ENCODE results near the gene SLC25A34.

SLC25A34 gene

DNA sequence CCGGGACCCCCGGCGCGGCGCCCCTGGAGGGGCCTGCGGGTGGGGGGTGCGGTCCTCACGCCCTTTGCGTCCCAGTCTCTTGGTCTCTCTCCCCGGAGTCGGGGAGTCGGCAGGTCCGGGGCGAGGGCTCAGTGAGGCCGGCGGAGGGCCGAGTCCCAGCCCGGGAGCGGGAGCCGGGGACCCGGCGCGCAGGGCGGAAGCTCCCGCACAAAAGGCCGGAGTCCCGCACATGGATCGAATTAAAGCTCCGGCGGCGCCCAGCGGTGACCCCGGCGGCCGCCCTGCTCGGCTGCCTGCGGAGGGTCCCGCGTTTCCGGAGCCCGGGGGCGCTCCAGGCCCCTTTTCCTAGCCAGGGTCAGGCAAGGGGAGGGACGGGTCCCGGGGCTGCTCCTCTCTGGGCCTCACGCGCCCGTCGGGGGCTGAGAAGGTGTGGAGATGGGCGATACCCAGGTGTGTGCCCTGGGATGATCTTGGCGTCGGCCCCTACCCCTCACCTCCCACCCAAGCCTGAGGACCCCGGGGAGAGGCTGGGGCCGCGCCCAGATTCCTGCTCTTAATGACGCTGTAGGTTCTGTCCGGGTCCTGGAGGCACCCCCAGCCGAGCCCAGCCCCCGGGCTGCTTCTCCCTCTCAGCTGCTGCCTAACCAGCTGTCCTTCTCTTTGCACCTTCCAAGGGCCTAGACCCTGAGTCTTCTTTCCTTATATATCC is 23.0 kb downstream of the SLC25A34 start:
- H3K36me3 Mint-ChIP-seq (ENCODE audit: low read depth): no peaks in the 10 kb centered on the region
- H3K27me3 Mint-ChIP-seq (ENCODE audit: low read depth): peaks cover 67% of the 10 kb centered on the region
- H3K27ac Mint-ChIP-seq: no peak overlapping the region

DNA sequence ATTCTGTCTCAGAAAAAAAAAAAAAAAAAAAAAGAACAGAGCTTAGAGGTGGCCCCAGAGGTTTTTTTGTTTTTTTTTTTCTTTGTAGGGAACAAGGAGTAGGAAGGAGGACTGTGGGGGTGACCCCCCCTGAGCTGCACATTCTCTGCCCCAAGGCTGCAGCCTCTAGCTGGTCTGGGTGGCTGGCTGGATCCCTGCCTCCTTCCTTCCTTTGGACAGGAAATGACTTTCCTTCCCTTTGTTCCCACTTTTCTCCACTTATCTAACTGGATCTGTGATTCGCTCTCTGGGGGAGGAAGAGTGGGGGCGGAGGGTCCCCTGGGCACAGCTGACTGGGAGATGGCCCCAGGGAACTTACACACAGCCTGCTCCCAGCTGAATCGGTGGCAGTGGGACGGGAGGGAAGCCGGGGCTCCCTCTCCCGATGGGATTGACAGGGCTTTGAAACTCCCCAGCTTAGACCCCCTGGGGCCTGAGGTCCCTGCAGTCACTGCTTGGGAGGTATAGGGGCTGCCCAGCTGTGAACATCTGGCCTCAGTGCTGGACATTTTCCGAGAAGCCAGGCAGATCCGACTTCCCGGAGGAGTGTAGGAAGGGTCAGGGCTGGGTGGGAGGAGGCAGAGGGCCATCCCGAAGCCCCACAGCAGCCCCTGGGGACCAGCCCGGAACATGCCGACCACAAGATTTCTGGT is 24.6 kb downstream of the SLC25A34 start:
- no peak overlapping the region for H3K27ac Mint-ChIP-seq
- no peaks in the 10 kb centered on the region for H3K9me3 Mint-ChIP-seq
- H3K36me3 Mint-ChIP-seq (ENCODE audit: low read depth): no peaks in the 10 kb centered on the region
- peaks cover 8% of the 10 kb centered on the region for H3K4me1 Mint-ChIP-seq (ENCODE audit: low read depth)
- no peak overlapping the region for H3K4me3 Mint-ChIP-seq
- peaks cover 63% of the 10 kb centered on the region for H3K27me3 Mint-ChIP-seq (ENCODE audit: low read depth)

More for the DNA sequence above, 23.0 kb downstream of the SLC25A34 start:
- Mint-ChIP-seq H3K4me1 (ENCODE audit: low read depth) (peaks cover 8% of the 10 kb centered on the region), H3K4me3 (no peak overlapping the region), H3K9me3 (no peaks in the 10 kb centered on the region)

DNA sequence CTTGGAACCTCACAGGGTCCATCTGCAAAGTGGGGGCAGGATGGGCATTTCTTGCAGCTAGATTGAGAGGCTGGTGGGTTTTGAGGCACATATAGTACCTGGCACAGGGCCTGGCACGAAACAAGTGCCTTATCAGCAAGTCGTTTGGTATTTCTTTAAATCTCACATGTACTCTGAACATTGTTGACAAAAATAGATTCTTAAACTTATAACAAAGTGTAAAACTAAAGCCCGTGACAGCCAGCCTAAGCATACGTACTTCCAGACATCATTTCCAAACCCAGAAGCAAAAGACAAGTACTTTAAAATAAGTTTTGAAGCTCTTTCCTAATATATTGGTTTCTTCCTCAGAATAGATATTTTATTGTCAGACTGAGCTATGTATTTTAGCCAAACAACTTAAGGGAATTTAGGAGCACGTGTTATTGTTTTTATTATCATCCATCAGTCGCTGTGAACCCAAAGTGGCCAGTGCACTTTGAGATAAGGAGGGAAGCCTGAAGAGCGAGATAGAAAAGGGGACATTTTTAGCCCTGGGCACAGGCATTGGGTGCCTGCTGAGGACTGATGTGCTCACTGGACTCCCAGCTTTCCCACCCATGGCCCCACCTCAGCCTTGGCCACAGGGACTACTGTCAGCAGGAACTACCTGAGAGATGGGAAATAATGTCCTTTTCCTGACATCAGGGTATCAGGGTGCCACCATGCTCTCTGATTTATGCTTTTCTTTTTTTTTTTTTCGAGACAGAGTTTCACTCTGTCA is 25.5 kb downstream of the SLC25A34 start:
- Mint-ChIP-seq H3K9me3 (no peaks in the 10 kb centered on the region), H3K27ac (no peak overlapping the region), H3K4me3 (no peak overlapping the region), H3K27me3 (ENCODE audit: low read depth) (peaks cover 54% of the 10 kb centered on the region), H3K4me1 (ENCODE audit: low read depth) (peaks cover 3% of the 10 kb centered on the region), H3K36me3 (ENCODE audit: low read depth) (no peaks in the 10 kb centered on the region)

DNA sequence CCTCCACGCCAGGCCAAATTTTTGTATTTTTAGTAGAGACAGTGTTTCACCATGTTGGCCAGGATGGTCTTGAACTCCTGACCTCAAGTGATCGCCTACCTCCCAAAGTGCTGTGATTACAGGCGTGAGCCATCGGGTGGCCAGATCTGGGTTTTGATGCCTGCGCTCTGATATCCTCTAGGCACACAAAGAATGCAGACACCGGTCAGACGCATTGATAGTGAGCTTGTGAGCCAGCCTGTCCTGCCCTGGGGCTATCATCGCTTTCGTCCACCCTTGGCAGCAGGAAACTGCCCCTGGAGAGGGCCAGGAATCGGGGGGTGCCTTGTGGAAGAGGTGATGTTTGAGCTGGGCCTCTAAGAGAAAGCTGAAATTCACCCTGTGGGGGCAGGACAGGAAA is 26.5 kb downstream of the SLC25A34 start:
- no peak overlapping the region for H3K4me3 Mint-ChIP-seq
- no peak overlapping the region for H3K27ac Mint-ChIP-seq
- peaks cover 44% of the 10 kb centered on the region for H3K27me3 Mint-ChIP-seq (ENCODE audit: low read depth)
- no peaks in the 10 kb centered on the region for H3K36me3 Mint-ChIP-seq (ENCODE audit: low read depth)
- H3K4me1 Mint-ChIP-seq (ENCODE audit: low read depth): peaks cover 3% of the 10 kb centered on the region
- no peaks in the 10 kb centered on the region for H3K9me3 Mint-ChIP-seq

DNA sequence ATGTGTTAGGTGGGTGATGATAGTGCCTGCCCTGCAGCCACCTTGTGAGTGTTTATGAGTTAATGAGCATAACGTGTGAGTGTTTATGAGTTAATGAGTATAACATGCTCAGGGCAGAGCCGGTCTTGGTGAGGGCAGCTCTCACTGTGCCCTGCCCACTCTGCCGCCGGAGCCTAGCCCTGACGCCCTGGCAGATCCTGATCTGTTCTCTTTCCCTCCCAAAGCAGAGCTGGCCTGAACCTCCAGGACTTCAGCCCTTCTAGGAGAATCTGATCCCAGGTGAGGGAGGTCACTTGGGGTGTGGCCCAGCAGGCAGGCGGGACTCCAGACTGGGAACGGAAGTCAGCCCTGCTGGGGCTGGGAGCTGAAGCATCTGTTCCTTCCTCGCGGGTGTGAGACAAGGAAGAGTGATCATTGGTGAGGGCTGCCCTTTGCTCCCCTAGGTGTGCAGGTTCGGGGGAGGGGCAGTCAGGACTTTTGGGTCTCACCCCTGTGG is 28.3 kb downstream of the SLC25A34 start:
- Mint-ChIP-seq H3K4me1 (ENCODE audit: low read depth) (no peaks in the 10 kb centered on the region), H3K9me3 (no peaks in the 10 kb centered on the region), H3K27ac (no peak overlapping the region), H3K27me3 (ENCODE audit: low read depth) (peaks cover 40% of the 10 kb centered on the region), H3K36me3 (ENCODE audit: low read depth) (no peaks in the 10 kb centered on the region), H3K4me3 (no peak overlapping the region)

DNA sequence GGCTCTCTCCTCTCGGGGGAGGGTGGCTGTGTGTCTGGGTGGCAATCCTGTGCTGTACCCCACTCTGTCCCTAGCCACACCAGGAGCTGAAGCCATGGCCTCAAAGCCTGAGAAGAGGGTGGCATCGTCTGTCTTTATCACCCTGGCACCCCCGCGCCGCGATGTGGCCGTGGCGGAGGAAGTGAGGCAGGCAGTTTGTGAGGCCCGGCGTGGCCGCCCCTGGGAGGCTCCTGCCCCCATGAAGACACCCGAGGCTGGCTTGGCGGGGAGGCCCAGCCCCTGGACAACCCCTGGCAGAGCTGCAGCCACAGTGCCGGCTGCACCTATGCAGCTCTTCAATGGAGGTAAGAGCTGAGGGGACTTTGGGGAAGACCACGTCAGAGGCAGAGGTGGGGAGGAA is 28.8 kb downstream of the SLC25A34 start:
- no peaks in the 10 kb centered on the region for H3K9me3 Mint-ChIP-seq
- peaks cover 34% of the 10 kb centered on the region for H3K27me3 Mint-ChIP-seq (ENCODE audit: low read depth)
- H3K36me3 Mint-ChIP-seq (ENCODE audit: low read depth): no peaks in the 10 kb centered on the region
- no peak overlapping the region for H3K27ac Mint-ChIP-seq
- no peaks in the 10 kb centered on the region for H3K4me1 Mint-ChIP-seq (ENCODE audit: low read depth)
- H3K4me3 Mint-ChIP-seq: no peak overlapping the region

DNA sequence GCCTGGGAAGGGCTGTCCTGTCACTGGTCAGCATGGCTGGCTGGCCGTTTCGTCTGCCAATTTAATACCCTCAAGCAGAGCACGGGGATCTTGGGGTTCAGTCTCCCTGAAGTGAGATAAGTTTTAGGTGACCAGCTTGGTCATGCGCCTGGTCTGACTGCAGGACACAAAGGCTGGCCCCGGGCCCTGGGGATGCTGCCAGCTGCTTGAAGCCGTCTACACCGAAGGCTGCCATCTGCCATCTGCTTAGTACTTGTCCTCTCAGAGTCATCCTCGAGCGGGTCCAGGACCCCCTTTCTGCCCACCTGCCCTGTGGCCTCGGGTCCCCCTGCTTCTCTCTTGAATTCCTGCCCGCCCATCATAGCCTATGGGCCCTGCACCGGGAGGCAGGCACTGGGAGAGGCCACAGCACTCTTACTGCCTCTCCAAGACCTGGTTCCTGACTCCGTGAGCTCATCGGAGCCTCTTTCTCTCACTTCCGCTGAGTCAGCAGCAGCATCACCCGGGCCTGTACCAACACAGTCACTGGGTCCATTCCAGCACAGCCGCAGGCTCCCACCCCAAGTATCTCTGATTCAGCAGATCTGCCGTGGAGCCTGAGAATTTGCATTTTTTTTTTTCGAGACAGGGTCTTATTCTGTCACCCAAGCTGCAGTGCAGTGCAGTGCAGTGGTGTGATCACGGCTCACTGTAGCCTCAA is 29.6 kb downstream of the SLC25A34 start:
- Mint-ChIP-seq H3K27ac (no peak overlapping the region), H3K27me3 (ENCODE audit: low read depth) (peaks cover 27% of the 10 kb centered on the region), H3K9me3 (no peaks in the 10 kb centered on the region), H3K36me3 (ENCODE audit: low read depth) (no peaks in the 10 kb centered on the region), H3K4me1 (ENCODE audit: low read depth) (no peaks in the 10 kb centered on the region), H3K4me3 (no peak overlapping the region)

DNA sequence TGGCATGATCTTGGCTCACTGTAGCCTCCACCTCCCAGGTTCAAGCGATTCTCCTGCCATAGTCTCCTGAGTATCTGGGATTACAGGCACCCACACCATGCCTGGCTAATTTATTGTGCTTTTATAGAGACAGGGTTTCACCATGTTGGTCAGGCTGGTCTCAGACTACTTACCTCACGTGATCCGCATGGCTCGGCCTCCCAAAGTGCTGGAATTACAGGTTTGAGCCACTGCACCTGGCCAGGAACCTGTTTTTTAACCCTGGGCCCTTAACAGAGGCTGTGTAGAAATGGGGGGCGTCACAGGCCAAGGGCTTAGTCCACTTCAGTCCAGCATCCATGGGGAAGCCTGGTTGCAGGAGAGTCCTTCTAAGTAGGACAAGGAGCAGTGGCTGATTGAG is 31.9 kb downstream of the SLC25A34 start:
- Mint-ChIP-seq H3K9me3 (no peaks in the 10 kb centered on the region), H3K4me1 (ENCODE audit: low read depth) (no peaks in the 10 kb centered on the region), H3K36me3 (ENCODE audit: low read depth) (no peaks in the 10 kb centered on the region), H3K4me3 (no peak overlapping the region), H3K27ac (no peak overlapping the region), H3K27me3 (ENCODE audit: low read depth) (peaks cover 8% of the 10 kb centered on the region)

DNA sequence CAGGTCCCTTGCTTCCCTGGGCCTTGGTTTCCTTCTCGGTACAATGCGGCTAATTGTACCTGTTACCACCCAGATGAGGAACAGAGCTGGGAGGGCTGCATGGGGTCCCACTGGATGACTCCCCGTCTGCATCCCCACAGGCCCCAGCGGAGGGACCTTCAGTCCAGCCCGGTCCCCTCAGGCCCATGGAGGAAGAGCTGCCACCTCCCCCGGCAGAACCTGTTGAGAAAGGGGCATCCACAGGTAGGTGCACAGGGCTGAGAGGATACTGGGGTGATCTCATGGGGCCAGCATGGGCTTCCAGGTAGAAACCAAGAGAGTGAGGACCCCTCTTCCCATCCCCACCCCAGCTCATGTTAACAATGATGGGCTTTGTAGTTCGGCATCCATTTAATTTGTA is 32.3 kb downstream of the SLC25A34 start:
- Mint-ChIP-seq H3K9me3 (no peaks in the 10 kb centered on the region), H3K4me1 (ENCODE audit: low read depth) (no peaks in the 10 kb centered on the region), H3K27ac (no peak overlapping the region), H3K36me3 (ENCODE audit: low read depth) (no peaks in the 10 kb centered on the region), H3K4me3 (no peak overlapping the region), H3K27me3 (ENCODE audit: low read depth) (peaks cover 8% of the 10 kb centered on the region)

DNA sequence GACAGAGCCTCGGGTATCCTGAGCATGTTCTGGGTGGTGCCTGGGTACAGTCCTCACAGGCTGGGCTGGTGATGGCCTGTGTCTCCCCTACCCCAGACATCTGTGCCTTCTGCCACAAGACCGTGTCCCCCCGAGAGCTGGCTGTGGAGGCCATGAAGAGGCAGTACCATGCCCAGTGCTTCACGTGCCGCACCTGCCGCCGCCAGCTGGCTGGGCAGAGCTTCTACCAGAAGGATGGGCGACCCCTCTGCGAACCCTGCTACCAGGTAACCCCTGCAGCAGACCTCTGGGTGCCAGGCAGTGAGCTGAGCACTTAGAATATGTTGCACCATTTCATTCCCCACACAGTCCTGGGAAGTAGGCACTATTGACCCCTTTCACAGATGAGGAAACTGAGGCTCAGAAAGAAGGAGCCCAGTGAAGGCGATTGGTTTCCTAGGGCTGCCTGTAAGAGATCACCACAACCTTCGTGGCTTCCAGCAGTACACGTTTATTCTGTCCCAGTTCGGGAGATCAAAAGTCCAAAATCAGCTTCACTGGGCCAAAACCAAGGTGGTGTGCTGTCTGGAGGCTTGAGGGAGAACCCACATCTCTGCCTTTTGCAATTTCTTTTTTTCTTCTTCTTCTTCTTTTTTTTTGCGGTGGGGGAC is 34.4 kb downstream of the SLC25A34 start:
- no peaks in the 10 kb centered on the region for H3K4me1 Mint-ChIP-seq (ENCODE audit: low read depth)
- H3K36me3 Mint-ChIP-seq (ENCODE audit: low read depth): no peaks in the 10 kb centered on the region
- peaks cover 3% of the 10 kb centered on the region for H3K27me3 Mint-ChIP-seq (ENCODE audit: low read depth)
- H3K27ac Mint-ChIP-seq: no peak overlapping the region
- no peak overlapping the region for H3K4me3 Mint-ChIP-seq
- no peaks in the 10 kb centered on the region for H3K9me3 Mint-ChIP-seq

DNA sequence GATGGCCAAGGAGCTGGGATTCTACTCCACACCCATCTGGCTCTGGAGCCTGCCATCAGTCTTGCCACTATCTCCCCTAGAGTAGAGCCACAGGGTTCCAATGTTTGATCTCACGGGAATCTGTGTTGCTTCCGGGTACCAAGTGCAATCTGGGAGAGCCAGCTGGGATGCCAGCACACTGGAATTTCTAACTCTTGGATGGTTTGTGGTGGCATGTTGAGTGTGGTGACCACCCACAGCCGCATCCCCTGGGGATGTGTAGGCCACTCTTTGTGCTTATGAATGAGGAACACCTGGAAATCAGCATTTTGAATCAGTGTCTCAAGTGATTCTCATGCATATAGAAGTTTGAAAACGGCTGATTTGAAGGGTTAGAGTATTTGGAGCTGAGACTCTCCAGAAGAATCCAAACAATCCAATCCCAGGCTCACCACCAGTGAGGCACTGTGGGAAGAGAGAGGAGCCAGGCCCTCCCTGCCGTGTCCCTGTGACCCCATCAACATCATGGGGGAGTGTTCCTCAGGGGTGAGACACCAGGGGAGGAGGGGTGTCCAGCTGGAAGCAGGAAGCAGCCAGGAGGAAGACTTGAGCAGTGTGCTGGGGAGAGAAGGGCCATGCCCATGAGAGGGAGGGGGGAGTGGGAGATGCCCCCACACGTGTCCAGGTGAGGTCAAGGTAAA is 35.9 kb downstream of the SLC25A34 start:
- H3K9me3 Mint-ChIP-seq: no peaks in the 10 kb centered on the region
- no peaks in the 10 kb centered on the region for H3K36me3 Mint-ChIP-seq (ENCODE audit: low read depth)
- peaks cover 3% of the 10 kb centered on the region for H3K27me3 Mint-ChIP-seq (ENCODE audit: low read depth)
- H3K27ac Mint-ChIP-seq: no peak overlapping the region
- no peaks in the 10 kb centered on the region for H3K4me1 Mint-ChIP-seq (ENCODE audit: low read depth)
- H3K4me3 Mint-ChIP-seq: no peak overlapping the region

DNA sequence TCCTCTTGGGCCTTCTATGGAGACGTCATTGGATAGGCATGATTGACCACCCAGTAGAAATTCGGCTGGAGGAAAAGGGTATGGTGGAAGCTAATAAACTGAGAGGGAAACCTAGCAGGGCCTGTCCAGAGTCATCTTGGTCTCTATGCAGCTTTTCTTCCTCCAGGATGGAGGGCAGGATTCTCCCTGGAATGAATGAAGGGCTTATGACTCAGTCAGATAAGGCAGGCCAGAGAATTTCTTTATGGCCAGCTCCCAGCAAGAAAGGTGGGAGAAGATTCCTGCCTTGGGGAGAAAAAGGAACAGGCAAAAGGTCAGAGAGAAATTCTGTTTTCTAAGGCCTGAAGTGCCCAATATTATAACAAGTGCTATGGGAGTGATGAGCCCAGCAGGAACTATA is 39.6 kb downstream of the SLC25A34 start:
- H3K4me1 Mint-ChIP-seq (ENCODE audit: low read depth): no peaks in the 10 kb centered on the region
- no peaks in the 10 kb centered on the region for H3K9me3 Mint-ChIP-seq
- H3K27me3 Mint-ChIP-seq (ENCODE audit: low read depth): peaks cover 5% of the 10 kb centered on the region
- no peaks in the 10 kb centered on the region for H3K36me3 Mint-ChIP-seq (ENCODE audit: low read depth)
- no peak overlapping the region for H3K27ac Mint-ChIP-seq
- no peak overlapping the region for H3K4me3 Mint-ChIP-seq

DNA sequence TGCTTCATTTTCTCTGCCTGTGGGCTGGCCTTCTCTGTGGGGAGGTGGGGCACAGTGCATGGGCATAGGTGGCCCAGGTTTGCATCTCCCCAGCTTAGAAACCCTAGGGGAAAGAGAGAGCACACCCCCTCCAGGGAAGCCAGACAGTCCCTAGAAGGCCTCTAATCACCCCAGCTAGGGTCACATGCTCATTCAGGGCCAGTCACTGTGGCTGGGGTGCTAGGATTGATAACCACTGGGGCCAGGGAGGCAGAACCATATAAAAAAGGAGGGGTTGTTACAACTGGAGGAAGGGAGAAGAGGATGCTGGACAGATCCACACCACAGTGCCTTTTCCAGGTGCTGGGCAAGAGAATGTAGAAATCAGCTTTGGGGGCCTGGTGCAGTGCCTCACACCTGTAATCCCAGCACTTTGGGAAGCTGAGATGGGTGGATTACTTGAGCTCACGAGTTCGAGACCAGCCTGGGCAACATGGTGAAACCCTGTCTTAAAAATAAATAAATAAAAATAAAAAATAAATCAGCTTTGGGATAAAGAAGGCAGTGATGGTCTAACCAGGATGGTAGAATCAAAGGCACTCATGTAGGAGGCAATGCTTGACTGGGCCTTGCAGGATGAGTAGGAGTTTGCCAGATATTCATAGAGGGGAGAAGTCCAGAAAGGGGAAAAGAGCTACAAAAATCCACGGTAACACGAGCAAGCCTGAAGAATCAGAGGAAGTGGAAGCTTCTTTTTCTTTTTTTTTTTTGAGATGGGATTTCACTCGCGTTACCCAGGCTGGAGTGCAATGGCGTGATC is 42.0 kb downstream of the SLC25A34 start:
- Mint-ChIP-seq H3K4me1 (ENCODE audit: low read depth) (no peaks in the 10 kb centered on the region), H3K4me3 (no peak overlapping the region), H3K27me3 (ENCODE audit: low read depth) (peaks cover 5% of the 10 kb centered on the region), H3K27ac (no peak overlapping the region), H3K36me3 (ENCODE audit: low read depth) (no peaks in the 10 kb centered on the region), H3K9me3 (no peaks in the 10 kb centered on the region)

Data from T-helper 1 cell treated with Interleukin-12 subunit alpha and Interleukin-12 subunit beta and Interleukin-4 antibody, amounts not matched to agents 30 μg/mL and 1 μg/mL, for 36 hours (primary cell).